ENCODE data around the gene GPR55. TPM values are rescaled to one million over a fixed set of nuclear protein-coding genes. Genes with fewer than 3 reads are reported as not detected.

Gene GPR55
- total RNA-seq, 4 donors from 2014 or later: 0.61 to 0.88 (median 0.78) TPM

DNA sequence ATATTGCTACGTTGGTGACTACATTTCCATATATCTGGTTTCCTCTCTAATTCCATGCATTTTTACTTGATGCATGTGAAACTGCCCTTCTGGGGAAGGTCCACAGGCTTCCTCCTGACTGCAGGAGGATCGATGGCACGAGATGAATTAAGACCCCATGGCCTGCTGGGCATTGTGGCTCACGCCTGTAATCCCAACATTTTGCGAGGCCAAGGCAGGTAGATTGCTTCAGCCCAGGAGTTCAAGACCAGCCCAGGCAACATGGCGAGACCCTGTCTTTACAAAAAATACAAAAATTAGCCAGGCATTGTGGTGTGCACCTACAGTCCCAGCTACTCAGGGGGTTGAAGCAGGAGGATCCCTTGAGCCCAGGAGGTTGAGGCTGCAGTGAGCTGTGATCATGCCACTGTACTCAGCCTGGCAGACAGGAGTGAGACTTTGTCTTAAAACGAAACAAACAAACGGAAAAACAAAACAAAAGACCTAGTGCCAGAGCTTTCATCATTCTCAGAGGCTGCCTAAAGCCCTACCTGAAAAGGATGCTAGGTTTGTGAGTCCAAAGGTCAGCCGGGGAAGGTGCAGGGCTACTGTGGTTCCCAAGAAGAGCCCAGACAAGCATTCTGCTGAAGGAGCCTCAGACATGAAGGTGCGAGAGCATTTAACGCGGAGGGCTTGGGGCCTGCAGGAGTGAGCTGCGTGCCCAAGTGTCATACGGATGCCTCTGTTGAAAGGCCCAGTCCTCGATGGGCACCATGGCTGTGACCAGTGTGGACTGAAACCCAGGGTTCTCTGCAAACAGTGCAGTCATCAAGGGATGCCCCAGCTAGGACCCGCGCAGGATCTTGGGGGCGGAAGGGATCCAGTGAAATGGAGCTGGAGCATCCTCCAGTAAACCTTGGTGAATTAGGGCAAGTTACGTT is 21.6 kb downstream of the GPR55 start:
- peaks cover 0 to 4% (median 0%) of the 10 kb centered on the region in 3 donors for H3K4me1 ChIP-seq
- intact Hi-C loops (cut with DNase I): loop anchor here (5.0 kb wide), 1 partner anchor 84 kb away; no protein-coding TSS in a partner anchor
- H3K27ac ChIP-seq: no peak overlapping the region
- WGBS, 2 donors: 83 to 85% methylated on average over 18 to 19 of the region's 19 CpGs
- no peak for TF ChIP-seq POLR2A (IDR thresholded peaks at IDR 0.05)
- TF ChIP-seq, protein P1, sequence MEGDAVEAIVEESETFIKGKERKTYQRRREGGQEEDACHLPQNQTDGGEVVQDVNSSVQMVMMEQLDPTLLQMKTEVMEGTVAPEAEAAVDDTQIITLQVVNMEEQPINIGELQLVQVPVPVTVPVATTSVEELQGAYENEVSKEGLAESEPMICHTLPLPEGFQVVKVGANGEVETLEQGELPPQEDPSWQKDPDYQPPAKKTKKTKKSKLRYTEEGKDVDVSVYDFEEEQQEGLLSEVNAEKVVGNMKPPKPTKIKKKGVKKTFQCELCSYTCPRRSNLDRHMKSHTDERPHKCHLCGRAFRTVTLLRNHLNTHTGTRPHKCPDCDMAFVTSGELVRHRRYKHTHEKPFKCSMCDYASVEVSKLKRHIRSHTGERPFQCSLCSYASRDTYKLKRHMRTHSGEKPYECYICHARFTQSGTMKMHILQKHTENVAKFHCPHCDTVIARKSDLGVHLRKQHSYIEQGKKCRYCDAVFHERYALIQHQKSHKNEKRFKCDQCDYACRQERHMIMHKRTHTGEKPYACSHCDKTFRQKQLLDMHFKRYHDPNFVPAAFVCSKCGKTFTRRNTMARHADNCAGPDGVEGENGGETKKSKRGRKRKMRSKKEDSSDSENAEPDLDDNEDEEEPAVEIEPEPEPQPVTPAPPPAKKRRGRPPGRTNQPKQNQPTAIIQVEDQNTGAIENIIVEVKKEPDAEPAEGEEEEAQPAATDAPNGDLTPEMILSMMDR (IDR thresholded peaks at IDR 0.05): no peak
- DNase-seq: no peak
- no peaks in the 10 kb centered on the region for H3K36me3 ChIP-seq
- H3K9me3 ChIP-seq: no peaks in the 10 kb centered on the region
- peaks cover 0 to 18% (median 0%) of the 10 kb centered on the region in 4 donors for H3K27me3 ChIP-seq
- H3K4me3 ChIP-seq: no peak overlapping the region

DNA sequence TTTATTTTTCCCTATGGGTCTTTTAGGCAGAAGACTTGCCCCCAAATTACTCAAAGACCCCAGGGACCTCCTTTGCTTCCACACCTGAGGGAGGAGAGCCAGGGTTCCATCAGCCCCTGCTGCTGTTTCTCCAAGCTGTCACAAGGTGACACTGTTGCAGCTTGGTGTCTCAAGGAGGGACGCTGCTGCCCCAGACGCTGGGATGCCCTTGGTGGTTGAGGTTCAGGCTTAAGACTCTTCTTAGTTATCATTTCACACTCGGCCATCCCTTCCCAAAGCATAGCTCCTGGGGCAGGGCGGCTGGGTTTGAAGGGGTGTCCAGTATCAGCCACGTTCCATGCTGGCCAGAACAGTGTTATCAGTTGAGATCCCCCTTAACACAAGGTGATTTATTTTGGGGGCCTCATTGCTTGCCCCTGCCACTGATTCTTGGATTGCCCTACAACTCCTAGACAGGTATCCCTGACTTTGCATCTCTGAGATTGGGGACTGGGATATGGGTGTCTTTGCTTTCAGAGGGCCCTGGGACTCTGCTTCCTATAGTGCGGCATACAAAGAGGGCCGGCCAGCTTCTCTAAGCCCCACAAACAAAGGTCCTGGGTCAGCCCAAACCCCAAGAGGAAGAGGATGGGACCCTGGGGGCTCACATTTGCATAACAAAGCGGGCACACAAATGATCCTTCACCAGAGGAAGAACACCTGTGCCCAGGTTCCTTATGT is 22.7 kb downstream of the GPR55 start:
- Histone ChIP-seq H3K27ac (no peak overlapping the region), H3K27me3 (peaks cover 0 to 18% (median 0%) of the 10 kb centered on the region in 4 donors), H3K36me3 (no peaks in the 10 kb centered on the region), H3K4me1 (no peaks in the 10 kb centered on the region), H3K4me3 (no peak overlapping the region), H3K9me3 (no peaks in the 10 kb centered on the region)
- intact Hi-C loops (cut with DNase I): loop anchor here (5.0 kb wide), 1 partner anchor 85 kb away; no protein-coding TSS in a partner anchor
- WGBS, 2 donors: 13 to 33% methylated on average over 3 to 8 of the region's 8 CpGs
- DNase-seq: no peak
- TF ChIP-seq, protein P1 (IDR thresholded peaks at IDR 0.05): peak; percentile 33 to 67 (median 42)
- TF ChIP-seq POLR2A (IDR thresholded peaks at IDR 0.05): no peak

DNA sequence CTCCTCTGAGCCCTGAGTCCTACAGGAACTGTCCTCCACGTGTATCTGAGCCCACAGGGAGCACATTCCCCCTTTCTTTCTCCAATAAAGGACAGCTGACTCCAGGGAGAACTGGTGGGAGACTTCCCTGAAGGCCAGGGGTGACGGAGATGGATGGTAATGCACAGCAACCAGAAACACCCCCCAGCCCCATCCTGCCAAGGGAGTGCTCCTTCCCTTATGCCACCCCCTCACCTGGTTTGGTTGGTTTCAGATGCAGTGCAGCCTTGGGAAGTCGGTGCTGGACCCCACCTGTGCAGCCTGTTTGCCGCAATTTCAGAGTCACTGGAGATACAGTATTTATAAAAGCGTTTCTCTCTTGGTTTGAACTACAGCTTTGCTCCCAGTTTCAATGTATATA is 24.0 kb downstream of the GPR55 start:
- TF ChIP-seq POLR2A (IDR thresholded peaks at IDR 0.05): no peak
- TF ChIP-seq, protein P1 (IDR thresholded peaks at IDR 0.05): no peak
- Histone ChIP-seq H3K4me1 (peaks cover 0 to 2% (median 0%) of the 10 kb centered on the region in 3 donors), H3K36me3 (no peaks in the 10 kb centered on the region), H3K9me3 (no peaks in the 10 kb centered on the region), H3K27ac (no peak overlapping the region), H3K27me3 (peaks cover 0 to 18% (median 0%) of the 10 kb centered on the region in 4 donors), H3K4me3 (no peak overlapping the region)
- no peak for DNase-seq
- intact Hi-C loops (cut with DNase I): loop anchor here (5.0 kb wide), 1 partner anchor 86 kb away; no protein-coding TSS in a partner anchor
- WGBS, 2 donors: 73 to 80% methylated on average over 4 of the region's 5 CpGs

DNA sequence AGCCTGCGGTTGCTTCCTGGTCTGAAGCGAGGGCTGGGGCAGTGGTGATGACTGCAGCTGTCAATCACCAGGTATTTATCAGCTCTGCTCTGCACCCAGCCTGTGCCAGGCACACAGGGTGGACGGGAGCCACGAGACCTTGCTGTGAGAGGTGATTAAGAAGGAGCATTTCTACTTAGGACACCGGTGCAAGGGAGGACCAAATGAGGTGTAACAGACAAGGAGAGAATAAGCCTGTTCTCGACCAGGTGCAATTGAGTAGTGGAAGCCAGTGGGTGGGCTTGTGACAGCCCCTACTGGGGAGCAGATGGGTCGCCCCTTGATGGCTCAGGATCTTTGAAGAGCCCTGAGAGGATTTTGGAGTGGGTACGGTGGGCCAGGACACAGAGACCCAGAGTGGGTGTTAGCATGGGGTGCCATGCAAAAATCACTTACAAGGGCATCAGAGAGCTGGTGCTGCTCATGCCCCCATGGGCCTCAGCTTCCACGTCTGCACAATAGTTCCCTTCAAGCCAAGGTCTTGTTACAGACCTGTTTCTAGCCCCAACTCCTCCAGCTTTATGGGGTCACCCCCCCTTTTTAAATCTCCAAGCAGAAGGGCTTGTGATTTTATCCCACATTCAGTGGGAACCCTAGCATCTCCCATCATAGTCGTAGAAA is 24.6 kb downstream of the GPR55 start:
- H3K36me3 ChIP-seq: no peaks in the 10 kb centered on the region
- peaks cover 0 to 8% (median 0%) of the 10 kb centered on the region in 3 donors for H3K4me1 ChIP-seq
- intact Hi-C loops (cut with DNase I): loop anchor here (5.0 kb wide), 1 partner anchor 87 kb away; no protein-coding TSS in a partner anchor
- H3K9me3 ChIP-seq: no peaks in the 10 kb centered on the region
- TF ChIP-seq POLR2A (IDR thresholded peaks at IDR 0.05): no peak
- TF ChIP-seq, protein P1 (IDR thresholded peaks at IDR 0.05): no peak
- peaks cover 0 to 18% (median 0%) of the 10 kb centered on the region in 4 donors for H3K27me3 ChIP-seq
- no peak overlapping the region for H3K4me3 ChIP-seq
- no peak for DNase-seq
- H3K27ac ChIP-seq: no peak overlapping the region
- 67 to 71% methylated on average over 5 to 6 of the region's 10 CpGs for WGBS, 2 donors
